HG02981 (cell line): ENCODE measurements around the gene PCSK7.
"Not testable (repeated sequence)": the region's sequence is repeated elsewhere in the genome, so short reads cannot be mapped to it uniquely, and the experiment has no call there.

ENCODE experiments used
- ATAC-seq: cut with Tn5 transposase; IDR thresholded peaks from one replicate; pipeline ENCODE4 v1.9.1; 2021; ENCODE audit warnings: mild to moderate bottlenecking, moderate library complexity; ENCODE audit not compliant: unreplicated experiment

Gene PCSK7

GRCh38 chr11:117218133-117218915, 13.5 kb downstream of the PCSK7 start:
- ATAC-seq: no peak

DNA sequence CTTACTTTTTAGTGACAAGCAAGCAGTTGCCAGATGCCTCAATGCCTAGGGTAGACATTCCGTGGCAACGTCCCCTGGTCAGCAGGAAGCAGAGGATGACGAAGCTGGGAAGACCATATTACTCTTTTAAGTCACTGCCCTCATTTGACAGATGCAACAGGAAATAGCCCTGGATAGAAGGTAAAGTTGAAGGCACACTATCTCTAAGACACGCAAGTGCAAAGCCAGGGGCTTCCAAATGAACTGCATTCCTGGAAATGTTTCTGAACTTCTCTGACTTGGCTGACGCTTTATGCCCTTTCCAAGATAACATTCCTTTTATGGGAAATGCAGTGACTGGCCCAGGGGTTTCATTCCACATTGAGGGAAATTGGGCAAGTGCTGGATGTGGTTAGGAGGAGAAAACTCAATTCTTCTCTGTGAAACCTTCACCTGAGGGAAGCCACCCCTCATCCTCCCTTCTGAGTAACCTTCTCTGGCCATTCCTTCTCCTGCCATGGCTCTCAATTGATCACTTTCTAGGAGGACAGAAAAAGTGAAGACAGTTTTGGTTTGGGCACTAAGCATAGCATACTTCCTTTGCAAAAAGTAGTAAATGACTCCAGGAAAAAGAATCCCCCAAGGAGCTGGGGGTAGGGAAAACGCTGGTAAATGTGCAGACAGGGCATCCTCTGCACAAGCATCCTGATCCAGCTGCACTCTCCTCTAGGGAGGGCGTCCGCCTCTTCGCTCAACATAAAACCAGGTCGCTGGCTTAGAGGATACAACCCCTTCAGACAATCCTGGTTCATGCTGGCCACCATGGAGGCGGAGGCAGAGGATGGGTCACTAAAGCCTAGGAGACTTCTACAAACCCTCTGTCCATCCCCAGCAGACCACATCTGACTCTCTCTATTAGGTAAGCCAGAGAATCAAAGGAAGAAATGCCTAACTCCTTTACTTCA, 14.5 kb downstream of the PCSK7 start:
- ATAC-seq: no peak

DNA sequence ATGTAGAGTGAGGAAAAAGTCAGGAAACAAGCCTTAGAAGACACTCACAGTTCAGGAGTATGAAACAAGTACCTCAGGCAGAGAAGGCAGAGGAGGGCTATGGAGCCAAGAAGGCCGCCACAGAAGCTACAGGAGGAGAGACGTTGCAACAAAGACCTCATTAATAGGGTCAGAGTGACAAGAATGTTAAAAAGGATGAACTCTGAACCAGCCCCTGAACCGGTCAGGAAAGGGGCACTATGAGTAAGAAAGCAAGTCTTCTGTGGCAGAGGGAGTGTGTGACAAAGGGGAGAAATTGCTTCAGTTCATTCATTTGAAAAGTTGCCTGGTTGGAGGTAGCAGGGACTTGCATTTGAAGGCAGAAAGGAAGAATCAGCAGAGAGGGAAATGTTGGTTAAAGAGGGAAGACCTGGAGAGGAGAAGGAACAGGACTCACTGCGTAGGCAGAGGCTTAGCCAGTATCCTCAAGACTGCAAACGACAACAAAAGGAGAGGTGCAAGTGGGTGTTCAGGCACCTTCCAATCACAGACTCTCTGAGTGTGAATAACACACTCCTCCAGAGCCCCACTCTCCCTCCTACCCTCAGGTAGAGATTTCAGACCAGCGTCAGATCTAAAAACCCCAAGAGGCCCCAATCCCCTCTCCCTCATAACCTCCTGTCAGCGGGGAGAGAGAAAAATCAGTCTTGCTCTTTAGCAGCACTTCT, 17.3 kb downstream of the PCSK7 start:
- no peak for ATAC-seq

GRCh38 chr11:117212697-117213355, 19.0 kb downstream of the PCSK7 start:
- no peak for ATAC-seq

GRCh38 chr11:117210620-117211019, 21.3 kb downstream of the PCSK7 start:
- ATAC-seq: no peak

DNA sequence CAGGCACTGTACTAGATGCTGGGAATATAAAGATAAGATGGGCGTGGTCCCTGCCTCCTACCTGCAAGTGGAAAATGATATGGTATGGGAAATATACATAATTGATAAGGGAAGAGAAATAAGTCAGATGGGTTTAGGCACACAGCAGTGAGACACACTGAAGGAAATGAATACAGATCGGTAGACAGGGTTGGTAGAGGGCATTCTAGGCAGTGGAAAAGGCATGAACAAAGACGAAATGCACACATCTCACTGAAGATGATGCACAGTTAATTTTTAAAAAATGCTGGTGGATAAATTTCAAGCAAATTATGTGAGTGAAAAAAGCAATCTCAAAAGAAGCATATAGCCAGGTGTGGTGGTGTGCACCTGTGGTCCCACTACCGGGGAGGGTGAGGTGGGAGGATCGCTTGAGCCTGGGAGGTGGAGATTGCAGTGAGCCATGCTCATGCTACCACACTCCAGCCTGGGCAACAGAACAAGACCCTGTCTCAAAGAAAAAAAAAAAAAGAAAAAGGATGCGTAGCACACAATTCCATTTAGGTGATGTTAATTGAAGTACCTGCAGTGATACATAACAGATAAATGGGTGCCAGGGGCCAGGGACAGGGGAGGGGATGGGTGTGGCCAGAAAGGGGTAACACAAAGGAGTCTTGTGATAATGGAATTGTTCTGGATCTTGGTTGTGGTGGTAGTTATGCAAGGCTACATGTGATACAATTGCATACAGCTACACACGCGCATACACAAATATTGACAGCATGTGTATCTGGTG, 22.3 kb downstream of the PCSK7 start:
- ATAC-seq: not testable (repeated sequence)

- ATAC-seq: not testable (repeated sequence)
Observed at GRCh38 chr11:117208710-117209109, 23.2 kb downstream of the PCSK7 start.

DNA sequence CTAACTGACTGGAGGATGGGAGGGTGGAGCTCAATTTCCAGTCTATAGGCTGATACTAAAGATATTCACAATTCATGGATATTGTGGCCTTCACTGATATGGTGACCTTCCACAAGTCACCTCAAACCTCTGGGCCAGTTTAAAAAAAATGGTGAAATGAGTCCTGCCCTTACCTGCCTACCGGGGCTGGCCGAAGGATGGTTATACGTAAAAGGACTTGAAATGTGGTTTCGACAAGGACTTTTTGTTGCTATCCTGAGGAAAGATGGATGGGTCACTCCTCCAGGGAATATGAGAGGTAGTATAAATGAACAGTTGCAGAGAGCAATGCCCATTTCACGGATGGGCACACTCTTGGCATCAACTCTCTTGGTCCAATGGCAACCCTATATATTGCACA, 24.4 kb downstream of the PCSK7 start:
- not testable (repeated sequence) for ATAC-seq

GRCh38 chr11:117206859-117207258, 25.0 kb downstream of the PCSK7 start:
- not testable (repeated sequence) for ATAC-seq

DNA sequence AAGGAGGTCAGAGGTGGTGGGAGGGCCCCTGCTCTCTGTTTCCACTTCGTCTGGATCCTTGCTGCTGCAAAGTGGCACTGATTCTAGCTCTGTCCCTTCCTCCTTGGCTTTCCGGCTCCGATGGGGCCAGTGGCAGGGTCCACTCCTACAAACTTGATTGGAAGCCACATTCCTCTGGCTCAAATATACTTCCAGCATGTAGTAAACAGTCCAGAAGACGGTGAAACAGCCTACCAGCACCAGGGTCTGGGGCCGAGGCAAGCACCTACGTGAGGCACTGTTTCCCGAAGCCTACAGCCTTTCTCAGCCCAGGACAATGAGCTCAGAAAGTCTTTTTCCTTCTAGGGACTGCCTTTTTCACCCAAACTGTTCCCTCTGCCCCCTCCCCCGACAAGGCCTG, 25.8 kb downstream of the PCSK7 start:
- not testable (repeated sequence) for ATAC-seq

DNA sequence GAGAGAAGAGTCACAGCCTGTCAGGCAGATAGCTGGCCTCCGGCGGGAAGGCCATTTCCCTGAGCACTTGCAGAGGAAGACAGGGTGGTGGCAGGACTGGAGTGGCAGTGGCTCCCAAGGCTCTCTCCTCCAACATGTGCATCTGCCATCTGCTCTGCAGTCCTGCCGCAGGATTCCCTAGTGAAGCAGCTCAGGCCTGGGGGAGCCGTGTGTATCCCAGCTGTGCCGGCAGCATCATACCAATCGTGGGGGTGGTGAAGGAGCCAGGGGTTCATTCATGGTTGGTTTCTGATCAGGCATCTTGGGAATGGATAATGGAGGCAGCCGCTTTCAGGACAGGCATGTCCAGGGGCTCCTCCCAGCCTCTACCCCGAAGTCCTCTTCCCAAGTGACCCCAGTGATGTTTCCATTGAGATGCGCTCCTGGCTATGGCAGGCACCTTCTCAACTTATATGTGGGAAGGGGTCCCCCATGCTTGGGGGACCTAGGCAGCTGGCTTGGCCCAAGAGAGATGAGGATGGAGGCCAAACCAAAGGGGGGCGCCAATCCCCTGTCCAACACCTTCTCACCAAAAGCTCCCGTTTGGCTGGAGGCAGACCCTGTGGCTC, 26.6 kb downstream of the PCSK7 start:
- no peak for ATAC-seq

DNA sequence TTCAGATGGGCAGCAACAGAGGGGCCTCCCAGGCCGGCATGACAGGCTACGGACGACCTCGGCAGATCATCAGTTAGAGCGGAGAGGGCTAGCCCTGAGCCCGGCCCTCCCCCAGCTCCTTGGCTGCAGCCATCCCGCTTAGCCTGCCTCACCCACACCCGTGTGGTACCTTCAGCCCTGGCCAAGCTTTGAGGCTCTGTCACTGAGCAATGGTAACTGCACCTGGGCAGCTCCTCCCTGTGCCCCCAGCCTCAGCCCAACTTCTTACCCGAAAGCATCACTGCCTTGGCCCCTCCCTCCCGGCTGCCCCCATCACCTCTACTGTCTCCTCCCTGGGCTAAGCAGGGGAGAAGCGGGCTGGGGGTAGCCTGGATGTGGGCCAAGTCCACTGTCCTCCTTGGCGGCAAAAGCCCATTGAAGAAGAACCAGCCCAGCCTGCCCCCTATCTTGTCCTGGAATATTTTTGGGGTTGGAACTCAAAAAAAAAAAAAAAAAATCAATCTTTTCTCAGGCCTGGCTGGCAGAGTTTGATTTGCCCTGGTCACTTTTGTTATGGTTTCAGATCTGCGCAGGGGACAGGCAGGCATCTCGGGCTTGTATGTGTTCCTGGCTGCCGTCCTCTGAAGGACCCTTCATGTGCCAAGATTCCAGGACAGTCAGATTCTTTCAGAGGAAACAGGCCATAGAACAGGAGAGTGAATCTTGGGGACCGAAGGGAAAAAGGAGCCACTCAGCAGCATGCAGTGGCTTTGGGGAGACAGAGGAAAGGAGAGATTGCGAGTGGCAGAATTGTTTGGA, 27.4 kb downstream of the PCSK7 start:
- ATAC-seq: no peak

GRCh38 chr11:117203069-117203407, 28.8 kb downstream of the PCSK7 start:
- no peak for ATAC-seq

DNA sequence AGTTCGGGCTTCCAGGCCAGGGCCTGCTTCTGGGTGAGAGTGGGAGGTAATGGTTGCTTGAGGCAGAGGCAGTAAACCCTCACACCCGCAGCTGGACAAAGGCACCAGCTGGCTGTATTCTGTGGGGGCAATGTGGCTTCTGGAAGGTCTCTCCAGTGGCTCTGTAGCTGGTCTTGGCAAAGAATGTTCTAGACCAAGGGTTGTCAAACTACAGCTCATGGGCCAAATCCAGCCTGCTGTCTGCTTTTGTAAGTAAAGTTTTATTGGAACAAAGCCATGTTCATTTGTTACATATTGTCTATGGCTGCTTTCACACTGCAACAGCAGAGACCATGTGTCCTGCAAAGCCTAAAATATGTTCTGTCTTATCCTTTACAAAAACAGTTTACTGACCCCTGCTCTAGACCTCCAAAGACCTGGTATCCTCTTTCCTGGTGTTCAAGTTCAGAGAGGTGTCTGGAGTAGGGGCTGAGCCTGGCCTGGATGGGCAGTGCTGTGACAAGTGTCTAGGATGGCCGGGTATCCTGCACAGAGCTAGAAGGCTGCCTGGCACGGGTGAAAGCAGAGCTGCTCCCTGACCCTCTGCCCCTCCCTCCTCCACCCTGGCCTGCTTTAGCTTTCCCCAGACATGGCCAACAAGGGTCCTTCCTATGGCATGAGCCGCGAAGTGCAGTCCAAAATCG, 29.3 kb downstream of the PCSK7 start:
- ATAC-seq: no peak

GRCh38 chr11:117201658-117202305, 30.1 kb downstream of the PCSK7 start:
- ATAC-seq: no peak

DNA sequence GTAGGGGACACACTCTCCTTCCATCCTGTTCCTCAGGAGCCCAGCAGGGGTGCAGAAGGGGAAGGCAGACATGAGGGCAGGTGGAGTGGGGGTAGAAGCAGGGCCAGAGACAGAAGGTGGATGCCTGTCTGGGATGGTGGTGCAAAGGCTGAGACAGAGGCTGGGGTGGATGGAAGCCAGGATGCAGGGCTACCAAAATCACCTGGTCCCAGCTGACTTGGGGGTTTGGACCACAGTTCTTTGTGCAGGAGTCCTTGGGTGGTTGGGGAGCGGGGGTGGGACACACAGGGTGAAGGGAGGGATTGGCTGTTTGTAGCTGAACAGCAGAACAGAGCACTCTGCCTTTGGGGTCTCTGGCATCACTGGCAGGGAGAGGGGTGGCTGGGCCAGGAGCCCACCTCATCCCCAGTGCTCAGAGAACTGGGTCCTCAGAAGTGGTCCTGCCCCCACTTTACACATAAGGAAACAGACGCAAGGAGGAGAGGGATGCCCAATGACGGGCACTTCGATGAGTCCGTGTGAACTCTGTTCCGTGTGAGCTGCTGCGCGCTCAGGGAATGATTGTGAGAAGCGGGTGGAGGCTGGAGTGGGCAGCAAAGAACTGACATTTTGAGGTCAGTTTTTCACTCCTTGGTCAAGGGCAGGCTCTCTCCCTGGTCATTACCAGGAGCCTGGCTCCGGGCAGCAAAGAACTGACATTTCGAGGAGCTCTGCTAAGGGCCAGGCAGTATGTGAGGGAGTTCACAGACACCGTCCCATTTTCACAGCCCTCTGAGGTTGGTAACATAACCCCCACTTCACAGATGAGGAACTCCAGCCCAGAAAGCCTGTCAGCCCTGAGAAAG, 30.8 kb downstream of the PCSK7 start:
- no peak for ATAC-seq
